Measurements from ENCODE around the gene PECR.

DNA sequence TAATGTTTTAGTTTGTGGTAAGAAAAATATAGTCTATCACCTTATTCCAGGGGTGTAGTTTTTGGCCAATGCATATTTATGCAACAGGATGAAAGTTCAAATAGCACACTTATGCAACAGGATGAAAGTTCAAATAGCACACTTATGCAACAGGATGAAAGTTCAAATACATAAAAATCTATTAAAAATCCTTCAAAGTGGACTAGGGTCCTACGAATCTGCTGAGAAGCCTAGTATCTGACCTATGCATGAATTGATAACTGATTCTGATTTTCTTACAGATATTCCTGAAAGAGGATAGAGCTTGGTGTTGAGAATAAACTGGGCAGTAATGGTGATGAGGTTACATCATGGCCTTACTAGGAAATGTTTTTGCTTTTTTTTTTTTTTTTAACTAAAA lies 2.8 kb downstream of the PECR start:
- TF ChIP-seq YY1 (IDR thresholded peaks at IDR 0.05; ENCODE audit: insufficient read depth, insufficient read length) = no peak
- TF ChIP-seq SUZ12 (IDR thresholded peaks at IDR 0.05; ENCODE audit: extremely low read depth, insufficient read depth, insufficient read length) = no peak
